ENCODE data around the gene NR2F1-AS1. TPM values are rescaled to one million over a fixed set of nuclear protein-coding genes. Genes with fewer than 3 reads are reported as not detected.

The NR2F1-AS1 gene
- total RNA-seq, 1 donor: 11.8 TPM

- no peak overlapping the region for H3K4me3 ChIP-seq (ENCODE audit: low read depth, low read length)
- no peak for DNase-seq (ENCODE audit: low read depth)
- TF ChIP-seq CTCF (IDR thresholded peaks at IDR 0.05; ENCODE audit: insufficient read depth, low read length): no peak
These were observed 12.6 kb upstream of the NR2F1-AS1 start for GRCh38 chr5:93593476-93594131.

GRCh38 chr5:93592883-93593282 lies 11.9 kb upstream of the NR2F1-AS1 start:
- no peak overlapping the region for H3K4me3 ChIP-seq (ENCODE audit: low read depth, low read length)
- DNase-seq (ENCODE audit: low read depth): no peak
- TF ChIP-seq CTCF (IDR thresholded peaks at IDR 0.05; ENCODE audit: insufficient read depth, low read length): no peak

- H3K4me3 ChIP-seq (ENCODE audit: low read depth, low read length): no peak overlapping the region
- TF ChIP-seq CTCF (IDR thresholded peaks at IDR 0.05; ENCODE audit: insufficient read depth, low read length): no peak
These were observed 10.4 kb upstream of the NR2F1-AS1 start for GRCh38 chr5:93591323-93591945.

GRCh38 chr5:93590493-93590892 lies 9.5 kb upstream of the NR2F1-AS1 start:
- no peak for DNase-seq (ENCODE audit: low read depth)
- no peak for TF ChIP-seq CTCF (IDR thresholded peaks at IDR 0.05; ENCODE audit: insufficient read depth, low read length)
- H3K4me3 ChIP-seq (ENCODE audit: low read depth, low read length): no peak overlapping the region

More at GRCh38 chr5:93591323-93591945, 10.4 kb upstream of the NR2F1-AS1 start:
- no peak for DNase-seq (ENCODE audit: low read depth)

GRCh38 chr5:93589829-93590215 lies 8.8 kb upstream of the NR2F1-AS1 start:
- H3K4me3 ChIP-seq (ENCODE audit: low read depth, low read length): no peak overlapping the region
- no peak for DNase-seq (ENCODE audit: low read depth)
- TF ChIP-seq CTCF (IDR thresholded peaks at IDR 0.05; ENCODE audit: insufficient read depth, low read length): no peak

GRCh38 chr5:93589152-93589828 lies 8.3 kb upstream of the NR2F1-AS1 start:
- DNase-seq (ENCODE audit: low read depth): no peak
- TF ChIP-seq CTCF (IDR thresholded peaks at IDR 0.05; ENCODE audit: insufficient read depth, low read length): no peak
- no peak overlapping the region for H3K4me3 ChIP-seq (ENCODE audit: low read depth, low read length)

All from fibroblast of the aortic adventitia (primary cell).